ENCODE results near the gene SMG6. TPM values are rescaled to one million over a fixed set of nuclear protein-coding genes. Genes with fewer than 3 reads are reported as not detected.

Gene SMG6
- total RNA-seq, 1 donor from 2014 or later, result 39.7 TPM

DNA sequence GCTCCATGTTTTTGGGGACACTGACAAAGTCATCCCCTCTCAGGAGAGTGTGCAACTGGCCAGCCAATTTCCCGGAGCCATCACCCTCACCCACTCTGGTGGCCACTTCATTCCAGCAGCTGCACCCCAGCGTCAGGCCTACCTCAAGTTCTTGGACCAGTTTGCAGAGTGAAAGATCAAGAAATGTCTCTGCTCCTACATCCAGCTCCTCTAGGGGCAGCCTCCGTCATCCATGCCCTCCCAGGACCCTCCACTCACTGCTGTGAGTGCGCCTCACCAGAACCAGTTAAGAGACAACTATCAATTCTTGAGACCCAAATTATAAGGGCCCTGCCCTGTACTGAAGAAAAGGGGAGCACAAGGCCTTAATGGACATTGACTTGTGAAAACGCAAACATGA is 260.7 kb downstream of the SMG6 start:
- TF ChIP-seq, protein P1, sequence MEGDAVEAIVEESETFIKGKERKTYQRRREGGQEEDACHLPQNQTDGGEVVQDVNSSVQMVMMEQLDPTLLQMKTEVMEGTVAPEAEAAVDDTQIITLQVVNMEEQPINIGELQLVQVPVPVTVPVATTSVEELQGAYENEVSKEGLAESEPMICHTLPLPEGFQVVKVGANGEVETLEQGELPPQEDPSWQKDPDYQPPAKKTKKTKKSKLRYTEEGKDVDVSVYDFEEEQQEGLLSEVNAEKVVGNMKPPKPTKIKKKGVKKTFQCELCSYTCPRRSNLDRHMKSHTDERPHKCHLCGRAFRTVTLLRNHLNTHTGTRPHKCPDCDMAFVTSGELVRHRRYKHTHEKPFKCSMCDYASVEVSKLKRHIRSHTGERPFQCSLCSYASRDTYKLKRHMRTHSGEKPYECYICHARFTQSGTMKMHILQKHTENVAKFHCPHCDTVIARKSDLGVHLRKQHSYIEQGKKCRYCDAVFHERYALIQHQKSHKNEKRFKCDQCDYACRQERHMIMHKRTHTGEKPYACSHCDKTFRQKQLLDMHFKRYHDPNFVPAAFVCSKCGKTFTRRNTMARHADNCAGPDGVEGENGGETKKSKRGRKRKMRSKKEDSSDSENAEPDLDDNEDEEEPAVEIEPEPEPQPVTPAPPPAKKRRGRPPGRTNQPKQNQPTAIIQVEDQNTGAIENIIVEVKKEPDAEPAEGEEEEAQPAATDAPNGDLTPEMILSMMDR (IDR thresholded peaks at IDR 0.05; ENCODE audit: insufficient read depth, low read depth, low read length), result no peak
- TF ChIP-seq EZH2 (IDR thresholded peaks at IDR 0.05; ENCODE audit: insufficient read depth, low read length), result no peak
- Mint-ChIP-seq H3K4me1 (ENCODE audit: low read depth, unreplicated experiment) (peaks cover 6% of the 10 kb centered on the region), H3K27me3 (ENCODE audit: low read depth, unreplicated experiment) (no peaks in the 10 kb centered on the region), H3K27ac (ENCODE audit: unreplicated experiment) (peak overlapping the region; percentile 86), H3K9me3 (ENCODE audit: unreplicated experiment) (no peaks in the 10 kb centered on the region), H3K4me3 (ENCODE audit: unreplicated experiment) (peak overlapping the region; percentile 85), H3K36me3 (ENCODE audit: low read depth, unreplicated experiment) (peaks cover 12% of the 10 kb centered on the region)
- H3K27me3 ChIP-seq (ENCODE audit: insufficient read depth, low read length), result no peaks in the 10 kb centered on the region
- H2AFZ ChIP-seq (ENCODE audit: low read depth, low read length), result no peak overlapping the region
- peaks cover 23% of the 10 kb centered on the region for H4K20me1 ChIP-seq (ENCODE audit: insufficient read depth, low read length)
- peaks cover 31% of the 10 kb centered on the region for H3K79me2 ChIP-seq (ENCODE audit: insufficient read depth, low read length)
- H3K4me3 ChIP-seq (ENCODE audit: insufficient read depth, low read depth, low read length), result peak overlapping the region; percentile 77
- H3K9ac ChIP-seq (ENCODE audit: low read length), result peak overlapping the region; percentile 94
- DNase-seq (ENCODE audit: low read depth) (no peak), FAIRE-seq (no peak)
- H3K9me3 ChIP-seq (ENCODE audit: insufficient read depth, low read depth, low read length), result no peaks in the 10 kb centered on the region
- H3K4me2 ChIP-seq (ENCODE audit: low read length), result peak overlapping the region; percentile 98
- H3K36me3 ChIP-seq (ENCODE audit: insufficient read depth, low read length), result peaks cover 5% of the 10 kb centered on the region
- peak overlapping the region; percentile 93 for H3K27ac ChIP-seq (ENCODE audit: low read depth, low read length)
- peaks cover 31% of the 10 kb centered on the region for H3K4me1 ChIP-seq (ENCODE audit: insufficient read depth, low read length)

DNA sequence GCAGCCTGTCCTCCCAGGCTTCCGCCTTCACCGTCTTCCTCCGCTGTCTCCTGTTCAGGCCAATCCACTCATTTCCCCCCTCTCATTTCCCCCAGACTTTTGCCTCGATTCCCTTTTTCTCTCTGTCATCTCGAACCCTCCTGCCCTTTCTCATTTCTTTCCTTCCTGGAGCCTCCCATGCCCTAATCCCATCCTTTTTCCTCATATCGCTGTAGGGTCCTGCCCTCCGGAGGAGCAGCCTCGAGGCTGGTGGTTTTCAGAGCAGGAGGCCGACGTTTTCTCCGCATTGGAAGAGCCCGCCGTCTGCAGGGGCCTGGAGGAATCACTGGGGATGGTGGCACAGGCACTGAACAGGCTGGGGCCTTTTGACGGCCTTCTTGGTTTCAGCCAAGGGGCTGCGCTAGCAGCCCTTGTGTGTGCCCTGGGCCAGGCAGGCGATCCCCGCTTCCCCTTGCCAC is 261.2 kb downstream of the SMG6 start:
- Mint-ChIP-seq H3K4me3 (ENCODE audit: unreplicated experiment) (peak overlapping the region; percentile 85), H3K4me1 (ENCODE audit: low read depth, unreplicated experiment) (peaks cover 6% of the 10 kb centered on the region), H3K9me3 (ENCODE audit: unreplicated experiment) (no peaks in the 10 kb centered on the region), H3K27me3 (ENCODE audit: low read depth, unreplicated experiment) (no peaks in the 10 kb centered on the region), H3K36me3 (ENCODE audit: low read depth, unreplicated experiment) (peaks cover 12% of the 10 kb centered on the region), H3K27ac (ENCODE audit: unreplicated experiment) (peak overlapping the region; percentile 86)
- Histone ChIP-seq H3K79me2 (ENCODE audit: insufficient read depth, low read length) (peaks cover 31% of the 10 kb centered on the region), H3K4me1 (ENCODE audit: insufficient read depth, low read length) (peaks cover 31% of the 10 kb centered on the region), H3K4me3 (ENCODE audit: insufficient read depth, low read depth, low read length) (peak overlapping the region; percentile 77), H3K9me3 (ENCODE audit: insufficient read depth, low read depth, low read length) (no peaks in the 10 kb centered on the region), H3K27me3 (ENCODE audit: insufficient read depth, low read length) (no peaks in the 10 kb centered on the region), H3K4me2 (ENCODE audit: low read length) (peak overlapping the region; percentile 98), H3K27ac (ENCODE audit: low read depth, low read length) (peak overlapping the region; percentile 93), H2AFZ (ENCODE audit: low read depth, low read length) (peak overlapping the region; percentile 62), H4K20me1 (ENCODE audit: insufficient read depth, low read length) (peaks cover 23% of the 10 kb centered on the region), H3K9ac (ENCODE audit: low read length) (peak overlapping the region; percentile 94), H3K36me3 (ENCODE audit: insufficient read depth, low read length) (peaks cover 5% of the 10 kb centered on the region)
- TF ChIP-seq EZH2 (IDR thresholded peaks at IDR 0.05; ENCODE audit: insufficient read depth, low read length), result no peak
- TF ChIP-seq, protein P1 (IDR thresholded peaks at IDR 0.05; ENCODE audit: insufficient read depth, low read depth, low read length), result peak; percentile 12
- no peak for DNase-seq (ENCODE audit: low read depth)
- FAIRE-seq, result no peak

Data from astrocyte (in vitro differentiated cells and primary cell).